Measurements from ENCODE around the gene IL36RN.

GRCh38 chr2:113075030-113075429 lies 16.0 kb downstream of the IL36RN start:
- TF ChIP-seq CTCF (IDR thresholded peaks at IDR 0.05; ENCODE audit: insufficient read depth, low read length): no peak
- TF ChIP-seq SPI1 (IDR thresholded peaks at IDR 0.05; ENCODE audit: borderline replicate concordance, low read depth): no peak

Measured in HL-60 (cell line).